ENCODE data around the gene LRMDA. TPM values are rescaled to one million over a fixed set of nuclear protein-coding genes. Genes with fewer than 3 reads are reported as not detected.

Gene LRMDA
- total and polyA plus RNA-seq, 4 experiments from 2014 or later, result not detected

- H3K27ac Mint-ChIP-seq, result no peak overlapping the region
- Histone ChIP-seq H3K4me3 (ENCODE audit: low read length in 2 of 2) (no peak overlapping the region), H3K27me3 (ENCODE audit: insufficient read depth, low read length) (no peaks in the 10 kb centered on the region), H3K9me3 (ENCODE audit: control insufficient read depth in 1 of 2, low read length in 2 of 2) (no peaks in the 10 kb centered on the region), H3K36me3 (ENCODE audit: insufficient read depth, low read length) (no peaks in the 10 kb centered on the region), H3K27ac (ENCODE audit: low read depth, low read length) (no peak overlapping the region), H3K4me1 (ENCODE audit: insufficient read depth, low read length) (no peaks in the 10 kb centered on the region)
- H3K36me3 Mint-ChIP-seq, result no peaks in the 10 kb centered on the region
- H3K9me3 Mint-ChIP-seq, result peaks cover 0 to 4% (median under 1%) of the 10 kb centered on the region in 8 donors
- H3K4me1 Mint-ChIP-seq, result no peaks in the 10 kb centered on the region
- no peak overlapping the region for H3K4me3 Mint-ChIP-seq
- POLR2A ChIA-PET (ENCODE audit: partially characterized antibody), result no interaction called here
- no peaks in the 10 kb centered on the region for H3K27me3 Mint-ChIP-seq
- CTCF ChIA-PET (ENCODE audit: partially characterized antibody), result no interaction called here
- DNase-seq, result no peak
- intact Hi-C loops (cut with micrococcal nuclease), result no loop called here
Measured at GRCh38 chr10:76074659-76075058, 643.2 kb downstream of the LRMDA start.

DNA sequence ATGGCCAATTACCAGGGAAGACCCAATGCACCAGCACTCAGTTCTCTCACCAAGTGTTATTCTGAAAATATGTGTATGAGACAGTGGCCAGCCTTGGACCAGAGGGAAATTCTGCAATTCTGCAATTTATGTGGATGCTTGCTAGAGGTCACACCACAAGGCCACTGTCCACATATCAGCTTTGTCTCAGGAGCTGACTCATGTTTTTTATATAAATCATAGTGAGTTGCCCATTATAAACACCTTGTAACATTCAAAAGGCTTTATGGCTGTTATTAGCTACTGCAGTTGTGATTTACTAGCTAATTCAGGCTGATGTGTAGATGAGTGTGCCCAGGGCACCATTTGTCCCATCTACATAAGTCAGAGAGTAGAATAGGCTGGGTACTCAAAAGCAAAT lies 649.0 kb downstream of the LRMDA start:
- Mint-ChIP-seq H3K9me3 (peaks cover 0 to 2% (median 0%) of the 10 kb centered on the region in 8 donors), H3K27me3 (no peaks in the 10 kb centered on the region), H3K4me3 (no peak overlapping the region), H3K36me3 (no peaks in the 10 kb centered on the region), H3K27ac (no peak overlapping the region), H3K4me1 (no peaks in the 10 kb centered on the region)
- no peaks in the 10 kb centered on the region for H3K4me1 ChIP-seq (ENCODE audit: insufficient read depth, low read length)
- no peaks in the 10 kb centered on the region for H3K36me3 ChIP-seq (ENCODE audit: insufficient read depth, low read length)
- no peak for DNase-seq
- no peaks in the 10 kb centered on the region for H3K9me3 ChIP-seq (ENCODE audit: control insufficient read depth in 1 of 2, low read length in 2 of 2)
- ChIA-PET POLR2A (ENCODE audit: partially characterized antibody) (no interaction called here), CTCF (ENCODE audit: partially characterized antibody) (no interaction called here)
- intact Hi-C loops (cut with micrococcal nuclease), result no loop called here
- no peak overlapping the region for H3K4me3 ChIP-seq (ENCODE audit: low read length in 2 of 2)
- no peaks in the 10 kb centered on the region for H3K27me3 ChIP-seq (ENCODE audit: insufficient read depth, low read length)
- H3K27ac ChIP-seq (ENCODE audit: low read depth, low read length), result no peak overlapping the region

DNA sequence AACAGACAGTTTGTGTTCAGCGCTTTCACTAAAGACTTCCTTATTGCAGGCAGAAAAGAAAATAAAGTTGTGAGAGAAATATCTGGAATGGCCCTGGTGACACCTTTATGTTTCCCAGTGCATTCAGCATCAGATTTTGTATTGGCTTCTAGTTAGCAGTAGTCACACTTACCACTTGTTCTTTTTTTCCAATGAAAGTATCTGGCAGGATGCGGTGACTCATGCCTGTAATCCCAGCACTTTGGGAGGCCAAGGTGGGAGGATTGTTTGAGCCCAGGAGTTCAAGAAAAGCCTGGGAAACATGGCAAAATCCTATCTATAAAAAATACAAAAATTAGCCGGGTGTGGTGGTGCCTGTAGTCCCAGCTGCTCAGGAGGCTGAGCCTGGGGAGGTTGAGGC lies 649.6 kb downstream of the LRMDA start:
- Mint-ChIP-seq H3K27ac (no peak overlapping the region), H3K4me1 (no peaks in the 10 kb centered on the region), H3K36me3 (no peaks in the 10 kb centered on the region), H3K4me3 (no peak overlapping the region), H3K9me3 (peaks cover 0 to 4% (median under 1%) of the 10 kb centered on the region in 8 donors), H3K27me3 (no peaks in the 10 kb centered on the region)
- H3K9me3 ChIP-seq (ENCODE audit: control insufficient read depth in 1 of 2, low read length in 2 of 2), result no peaks in the 10 kb centered on the region
- no peak overlapping the region for H3K27ac ChIP-seq (ENCODE audit: low read depth, low read length)
- no peak for DNase-seq
- no peaks in the 10 kb centered on the region for H3K36me3 ChIP-seq (ENCODE audit: insufficient read depth, low read length)
- H3K27me3 ChIP-seq (ENCODE audit: insufficient read depth, low read length), result no peaks in the 10 kb centered on the region
- no peak overlapping the region for H3K4me3 ChIP-seq (ENCODE audit: low read length in 2 of 2)
- ChIA-PET CTCF (ENCODE audit: partially characterized antibody) (no interaction called here), POLR2A (ENCODE audit: partially characterized antibody) (no interaction called here)
- no peaks in the 10 kb centered on the region for H3K4me1 ChIP-seq (ENCODE audit: insufficient read depth, low read length)
- intact Hi-C loops (cut with micrococcal nuclease), result no loop called here

GRCh38 chr10:76082232-76082631 lies 650.8 kb downstream of the LRMDA start:
- Histone ChIP-seq H3K27ac (ENCODE audit: low read depth, low read length) (no peak overlapping the region), H3K36me3 (ENCODE audit: insufficient read depth, low read length) (no peaks in the 10 kb centered on the region), H3K9me3 (ENCODE audit: control insufficient read depth in 1 of 2, low read length in 2 of 2) (no peaks in the 10 kb centered on the region), H3K4me3 (ENCODE audit: low read length in 2 of 2) (no peak overlapping the region), H3K27me3 (ENCODE audit: insufficient read depth, low read length) (no peaks in the 10 kb centered on the region), H3K4me1 (ENCODE audit: insufficient read depth, low read length) (no peaks in the 10 kb centered on the region)
- Mint-ChIP-seq H3K36me3 (no peaks in the 10 kb centered on the region), H3K9me3 (peaks cover 0 to 5% (median 2%) of the 10 kb centered on the region in 8 donors), H3K4me3 (no peak overlapping the region), H3K27me3 (no peaks in the 10 kb centered on the region), H3K27ac (no peak overlapping the region), H3K4me1 (no peaks in the 10 kb centered on the region)
- no peak for DNase-seq
- ChIA-PET POLR2A (ENCODE audit: partially characterized antibody) (no interaction called here), CTCF (ENCODE audit: partially characterized antibody) (no interaction called here)
- intact Hi-C loops (cut with micrococcal nuclease), result no loop called here

- Mint-ChIP-seq H3K4me3 (no peak overlapping the region), H3K27ac (no peak overlapping the region), H3K36me3 (no peaks in the 10 kb centered on the region), H3K9me3 (peaks cover 0 to 6% (median 2%) of the 10 kb centered on the region in 8 donors), H3K27me3 (no peaks in the 10 kb centered on the region), H3K4me1 (no peaks in the 10 kb centered on the region)
- POLR2A ChIA-PET (ENCODE audit: partially characterized antibody), result no interaction called here
- Histone ChIP-seq H3K36me3 (ENCODE audit: insufficient read depth, low read length) (no peaks in the 10 kb centered on the region), H3K9me3 (ENCODE audit: control insufficient read depth in 1 of 2, low read length in 2 of 2) (no peaks in the 10 kb centered on the region), H3K4me1 (ENCODE audit: insufficient read depth, low read length) (no peaks in the 10 kb centered on the region), H3K27ac (ENCODE audit: low read depth, low read length) (no peak overlapping the region), H3K4me3 (ENCODE audit: low read length in 2 of 2) (no peak overlapping the region), H3K27me3 (ENCODE audit: insufficient read depth, low read length) (no peaks in the 10 kb centered on the region)
- CTCF ChIA-PET (ENCODE audit: partially characterized antibody), result no interaction called here
- intact Hi-C loops (cut with micrococcal nuclease), result no loop called here
- no peak for DNase-seq
Measured at GRCh38 chr10:76082956-76083355, 651.5 kb downstream of the LRMDA start.

DNA sequence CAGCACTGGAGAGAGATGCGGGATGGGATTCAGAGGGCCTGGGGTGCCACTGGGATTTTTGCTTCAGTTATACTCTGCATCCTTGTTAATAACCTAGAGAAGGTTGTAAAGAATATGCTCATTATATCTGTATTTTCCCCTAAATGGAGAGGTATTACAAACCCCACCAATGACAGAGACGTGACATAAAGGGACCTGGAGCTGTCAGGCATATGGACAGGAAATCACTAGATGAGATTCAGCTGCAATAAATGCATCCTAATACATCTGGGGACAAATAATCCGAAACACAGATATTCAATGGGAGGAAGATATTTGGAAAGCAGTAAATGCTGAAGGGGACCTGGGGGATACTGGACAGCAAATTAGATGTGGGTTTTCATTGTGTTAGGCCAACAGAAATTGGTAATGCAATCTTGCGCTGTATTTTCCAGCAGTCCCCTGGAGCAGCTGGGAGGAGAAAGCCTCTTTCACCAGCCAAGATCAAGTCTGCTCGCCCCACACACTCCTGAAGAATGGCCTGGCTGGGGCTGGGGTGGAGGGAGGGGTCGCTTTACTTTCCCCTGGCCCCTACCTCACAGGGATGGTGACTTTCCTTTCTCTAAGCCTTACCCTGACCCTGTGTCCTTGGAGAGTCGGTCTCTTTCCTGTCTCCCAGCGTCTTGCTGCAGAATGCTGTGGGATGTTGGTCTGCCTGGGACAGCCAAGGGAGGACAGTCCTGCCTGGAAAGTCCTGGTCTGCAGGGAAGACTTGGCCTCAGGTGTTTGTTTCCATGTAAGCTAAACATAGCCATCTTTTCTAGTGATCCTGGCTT lies 653.8 kb downstream of the LRMDA start:
- no peaks in the 10 kb centered on the region for H3K27me3 ChIP-seq (ENCODE audit: insufficient read depth, low read length)
- H3K4me3 Mint-ChIP-seq, result no peak overlapping the region
- no peaks in the 10 kb centered on the region for H3K9me3 ChIP-seq (ENCODE audit: control insufficient read depth in 1 of 2, low read length in 2 of 2)
- H3K27ac ChIP-seq (ENCODE audit: low read depth, low read length), result no peak overlapping the region
- ChIA-PET CTCF (ENCODE audit: partially characterized antibody) (no interaction called here), POLR2A (ENCODE audit: partially characterized antibody) (no interaction called here)
- no peak for DNase-seq
- peaks cover 0 to 5% (median 2%) of the 10 kb centered on the region in 8 donors for H3K9me3 Mint-ChIP-seq
- no peaks in the 10 kb centered on the region for H3K4me1 ChIP-seq (ENCODE audit: insufficient read depth, low read length)
- intact Hi-C loops (cut with micrococcal nuclease), result no loop called here
- H3K36me3 ChIP-seq (ENCODE audit: insufficient read depth, low read length), result no peaks in the 10 kb centered on the region
- H3K27ac Mint-ChIP-seq, result no peak overlapping the region
- no peaks in the 10 kb centered on the region for H3K27me3 Mint-ChIP-seq
- H3K4me3 ChIP-seq (ENCODE audit: low read length in 2 of 2), result no peak overlapping the region
- H3K36me3 Mint-ChIP-seq, result no peaks in the 10 kb centered on the region
- no peaks in the 10 kb centered on the region for H3K4me1 Mint-ChIP-seq

DNA sequence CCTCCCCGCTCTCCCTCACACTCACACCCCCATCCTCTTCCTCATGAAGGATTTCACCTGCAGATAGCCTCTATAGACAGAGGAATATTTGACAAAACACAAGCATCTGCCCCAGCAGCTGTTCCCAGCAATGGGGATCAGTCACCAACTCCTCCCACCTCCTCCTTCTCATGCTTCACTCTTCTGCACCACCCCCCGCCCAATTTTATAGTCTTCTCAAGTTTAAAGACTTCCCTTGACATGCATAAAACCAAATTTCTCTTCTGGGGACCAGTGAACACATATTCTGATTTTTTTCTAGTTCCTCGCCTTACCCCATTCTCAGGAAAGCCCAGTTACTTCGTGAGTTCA lies 654.4 kb downstream of the LRMDA start:
- Mint-ChIP-seq H3K9me3 (peaks cover 0 to 9% (median 3%) of the 10 kb centered on the region in 8 donors), H3K36me3 (no peaks in the 10 kb centered on the region), H3K27ac (no peak overlapping the region), H3K4me3 (no peak overlapping the region), H3K4me1 (no peaks in the 10 kb centered on the region), H3K27me3 (no peaks in the 10 kb centered on the region)
- no peak overlapping the region for H3K4me3 ChIP-seq (ENCODE audit: low read length in 2 of 2)
- DNase-seq, result no peak
- no peaks in the 10 kb centered on the region for H3K36me3 ChIP-seq (ENCODE audit: insufficient read depth, low read length)
- H3K4me1 ChIP-seq (ENCODE audit: insufficient read depth, low read length), result no peaks in the 10 kb centered on the region
- CTCF ChIA-PET (ENCODE audit: partially characterized antibody), result no interaction called here
- H3K27ac ChIP-seq (ENCODE audit: low read depth, low read length), result no peak overlapping the region
- POLR2A ChIA-PET (ENCODE audit: partially characterized antibody), result no interaction called here
- H3K9me3 ChIP-seq (ENCODE audit: control insufficient read depth in 1 of 2, low read length in 2 of 2), result no peaks in the 10 kb centered on the region
- intact Hi-C loops (cut with micrococcal nuclease), result no loop called here
- no peaks in the 10 kb centered on the region for H3K27me3 ChIP-seq (ENCODE audit: insufficient read depth, low read length)
